GM12801 (cell line): ENCODE measurements around the gene PXDN.

Experiments used
- TF ChIP-seq, protein P1 (sequence below): IDR thresholded peaks from one replicate; pipeline ENCODE4 v1.5.1; 2011; ENCODE audit warnings: control low read depth; ENCODE audit not compliant: insufficient read length; ENCODE audit errors: extremely low read depth

The PXDN gene

DNA sequence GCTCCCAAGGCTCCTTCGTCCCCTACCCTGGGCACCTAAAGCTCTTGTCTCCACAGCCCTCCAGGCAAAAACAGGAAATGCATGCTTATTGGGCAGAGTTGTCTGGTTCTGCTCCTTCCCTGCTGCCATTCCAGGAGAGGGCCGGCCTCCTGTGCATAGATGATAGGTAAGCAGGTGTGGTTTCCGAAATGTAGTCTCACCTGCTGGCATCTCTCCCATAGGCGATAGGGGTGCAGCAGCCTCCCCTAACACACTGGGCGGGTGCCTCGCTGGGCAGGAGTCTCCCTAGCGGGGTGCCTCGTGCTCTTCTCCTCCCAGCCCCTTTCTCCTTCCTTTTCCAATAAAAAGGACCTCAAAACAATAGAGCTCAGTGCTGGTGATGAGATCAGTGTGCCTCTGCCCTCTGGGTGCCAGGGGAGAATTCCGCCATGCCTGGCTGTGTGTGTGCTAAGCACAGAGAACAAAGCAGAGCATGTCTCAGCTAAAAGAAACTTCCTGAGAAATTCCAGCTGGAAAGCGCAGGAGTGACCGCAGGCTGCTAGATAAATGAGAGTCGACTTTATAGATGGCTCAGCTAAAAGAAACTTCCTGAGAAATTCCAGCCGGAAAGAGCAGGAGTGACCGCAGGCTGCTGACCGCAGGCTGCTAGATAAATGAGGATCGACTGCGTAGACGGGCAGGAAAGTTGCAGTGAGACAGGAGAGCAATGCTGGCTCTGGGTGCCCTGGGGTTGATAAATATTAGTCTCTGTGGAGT, 11.3 kb upstream of the PXDN start:
- TF ChIP-seq, protein P1, sequence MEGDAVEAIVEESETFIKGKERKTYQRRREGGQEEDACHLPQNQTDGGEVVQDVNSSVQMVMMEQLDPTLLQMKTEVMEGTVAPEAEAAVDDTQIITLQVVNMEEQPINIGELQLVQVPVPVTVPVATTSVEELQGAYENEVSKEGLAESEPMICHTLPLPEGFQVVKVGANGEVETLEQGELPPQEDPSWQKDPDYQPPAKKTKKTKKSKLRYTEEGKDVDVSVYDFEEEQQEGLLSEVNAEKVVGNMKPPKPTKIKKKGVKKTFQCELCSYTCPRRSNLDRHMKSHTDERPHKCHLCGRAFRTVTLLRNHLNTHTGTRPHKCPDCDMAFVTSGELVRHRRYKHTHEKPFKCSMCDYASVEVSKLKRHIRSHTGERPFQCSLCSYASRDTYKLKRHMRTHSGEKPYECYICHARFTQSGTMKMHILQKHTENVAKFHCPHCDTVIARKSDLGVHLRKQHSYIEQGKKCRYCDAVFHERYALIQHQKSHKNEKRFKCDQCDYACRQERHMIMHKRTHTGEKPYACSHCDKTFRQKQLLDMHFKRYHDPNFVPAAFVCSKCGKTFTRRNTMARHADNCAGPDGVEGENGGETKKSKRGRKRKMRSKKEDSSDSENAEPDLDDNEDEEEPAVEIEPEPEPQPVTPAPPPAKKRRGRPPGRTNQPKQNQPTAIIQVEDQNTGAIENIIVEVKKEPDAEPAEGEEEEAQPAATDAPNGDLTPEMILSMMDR = no peak

DNA sequence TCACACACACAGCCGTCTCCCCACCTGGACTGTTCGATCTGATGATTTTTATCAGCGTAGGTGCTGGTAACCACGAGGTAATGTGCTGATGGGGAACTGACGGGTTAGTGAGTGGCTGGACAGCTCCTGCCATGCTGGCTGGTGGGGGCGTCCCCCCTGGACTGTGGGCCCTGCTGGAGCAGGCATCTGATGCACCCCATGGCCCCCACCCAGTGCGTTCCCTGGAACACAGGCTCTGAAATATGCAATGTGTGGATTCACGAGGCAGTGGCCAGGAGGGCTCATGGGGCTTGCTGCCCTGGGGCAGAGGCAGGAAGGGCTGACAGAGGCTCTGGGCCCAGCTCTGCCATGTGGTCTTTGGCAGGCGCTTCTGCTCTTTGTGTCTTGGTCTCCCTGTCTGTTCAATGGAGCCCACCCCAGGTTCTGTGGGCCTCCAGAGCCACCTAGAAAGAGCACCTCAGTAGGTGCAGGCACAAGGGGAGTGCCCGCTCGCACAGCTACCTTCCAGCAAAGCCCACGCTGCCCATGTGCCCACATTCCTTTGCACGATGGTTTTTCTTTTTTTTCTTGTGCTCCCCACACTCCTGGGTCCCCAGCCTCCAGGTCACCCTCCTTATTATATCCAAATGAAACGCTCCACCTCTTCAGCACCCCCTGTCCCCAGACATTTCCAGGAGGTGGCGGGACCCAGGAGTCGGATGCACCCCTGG, 10.3 kb upstream of the PXDN start:
- TF ChIP-seq, protein P1 = no peak

DNA sequence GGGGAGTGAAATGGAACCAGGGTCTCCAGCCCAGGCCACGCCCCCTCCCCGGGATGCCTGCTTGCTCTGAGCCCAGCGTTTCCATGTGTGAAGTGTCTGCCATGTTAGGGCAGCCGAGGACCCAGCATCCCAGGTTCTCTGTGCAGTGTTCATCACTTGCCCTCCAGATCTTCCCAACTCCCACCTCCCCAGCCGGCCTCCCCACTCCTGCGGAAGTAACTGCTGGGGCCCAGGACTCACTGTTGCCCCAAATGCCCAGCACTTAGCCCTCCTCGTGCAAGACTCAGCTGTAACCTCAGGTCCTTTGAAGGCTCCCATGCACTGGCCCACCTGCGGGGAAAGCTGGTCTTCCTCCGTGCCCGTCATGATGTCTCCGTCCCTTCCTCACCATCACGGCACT, 9.7 kb upstream of the PXDN start:
- TF ChIP-seq, protein P1 = no peak

DNA sequence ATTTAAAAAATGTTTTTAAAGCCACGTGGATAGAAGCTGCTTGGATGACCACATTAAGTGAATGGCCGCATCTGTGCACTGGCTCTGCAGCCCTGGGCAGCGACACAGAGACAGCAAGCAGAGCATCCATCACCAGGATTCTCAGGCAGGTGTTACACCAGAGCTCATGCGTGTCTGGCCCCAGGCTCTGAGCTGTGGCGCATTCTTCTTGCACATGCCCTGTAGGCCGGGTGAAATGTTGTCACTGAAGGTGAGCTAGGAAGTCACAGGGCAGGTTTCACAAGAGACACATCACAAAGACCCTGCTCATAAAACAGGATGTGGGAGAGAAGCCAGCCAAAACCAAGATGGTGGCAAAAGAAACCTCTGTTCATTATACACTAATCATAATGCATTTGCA, 8.4 kb upstream of the PXDN start:
- TF ChIP-seq, protein P1 = no peak

DNA sequence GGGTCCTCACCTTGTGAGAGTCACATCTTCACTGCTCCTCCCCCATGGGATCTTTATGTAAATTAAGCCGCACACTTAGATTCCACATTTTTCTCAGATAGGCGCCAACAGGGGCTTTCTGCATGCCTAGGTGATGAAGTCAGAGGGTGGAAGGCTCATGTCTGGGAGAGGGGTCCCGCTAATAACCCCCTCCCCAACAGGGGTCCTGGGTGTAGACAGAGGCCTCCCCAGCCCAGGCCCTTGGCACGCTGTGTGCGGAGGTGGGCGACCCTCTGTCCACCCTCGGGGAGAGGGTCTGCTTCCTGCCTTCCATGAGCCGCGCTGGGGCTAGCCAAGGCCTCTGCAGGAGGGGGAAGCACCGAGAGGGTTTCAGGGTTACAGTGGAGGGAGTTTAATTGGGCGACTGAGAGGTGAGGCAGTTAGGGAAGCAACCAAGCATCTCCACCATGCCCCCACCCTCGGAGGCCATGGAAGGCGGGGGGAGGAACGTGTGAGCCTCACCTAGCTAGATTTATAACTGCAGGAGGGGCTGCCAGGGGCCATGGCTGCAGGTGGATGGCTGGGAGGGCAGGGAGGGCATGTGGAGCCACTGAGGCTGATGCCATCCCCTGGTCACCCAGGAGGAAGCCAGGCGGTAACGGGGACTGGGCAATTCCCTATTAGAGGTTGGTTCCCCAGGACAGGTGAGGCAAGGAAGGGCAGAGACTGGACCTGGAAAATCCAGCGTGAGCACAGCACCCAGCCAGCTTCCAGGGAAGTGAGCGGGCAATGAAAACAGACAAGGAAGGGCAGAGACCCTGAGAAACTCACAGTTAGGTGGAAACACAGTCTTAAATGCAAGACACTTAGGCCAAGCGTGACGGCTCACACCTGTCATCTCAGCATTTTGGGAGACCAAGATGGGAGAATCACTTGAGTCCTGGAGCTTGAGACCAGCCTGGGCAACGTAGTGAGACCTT, 7.7 kb upstream of the PXDN start:
- TF ChIP-seq, protein P1 = no peak

DNA sequence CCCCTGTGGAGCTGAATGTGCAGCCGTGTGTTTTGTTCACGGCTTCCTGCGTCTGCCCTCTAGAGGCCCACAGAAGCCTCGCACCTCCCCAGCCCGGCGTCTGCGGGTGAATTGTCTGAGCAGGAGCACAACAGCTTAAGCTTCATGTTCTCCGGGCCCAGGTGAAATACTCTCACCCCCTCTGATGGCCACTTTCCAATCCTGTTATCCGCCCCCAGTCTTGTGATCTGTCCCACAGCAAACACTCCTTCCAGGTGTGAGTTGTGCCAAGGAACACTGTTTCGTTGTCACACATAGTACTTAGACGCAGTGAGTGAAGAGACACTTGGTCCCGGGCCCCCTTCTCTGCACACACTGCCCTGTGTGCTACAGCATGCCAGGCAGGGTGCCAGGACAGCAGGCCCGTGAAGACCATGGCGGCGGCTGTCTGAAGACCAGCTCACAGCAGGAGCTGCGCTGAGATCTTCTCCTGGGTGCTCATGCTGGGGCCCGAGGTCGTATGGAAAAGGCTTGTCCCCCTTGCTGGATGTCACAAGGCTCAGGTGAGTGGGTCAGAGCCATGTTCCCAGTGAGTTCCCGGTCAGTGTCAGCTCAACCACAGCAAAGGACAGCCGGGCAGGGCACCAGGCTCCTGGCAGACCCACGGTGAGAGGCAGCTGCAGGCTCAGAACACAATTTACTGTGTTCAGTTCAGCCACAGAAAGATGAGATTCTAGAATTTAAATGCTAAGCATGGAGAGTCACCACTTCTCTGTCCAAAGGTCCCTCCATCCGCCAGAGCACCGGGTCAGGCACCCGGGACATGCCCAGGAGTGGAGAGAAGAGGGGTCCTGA, 6.8 kb upstream of the PXDN start:
- TF ChIP-seq, protein P1 = no peak
